Inferior parietal cortex (tissue), 1 donor: ENCODE results near the gene VSTM2L.

Experiments used
- DNase-seq: peaks from one replicate; pipeline ENCODE4 v3.0.0-alpha.2; 2016; ENCODE audit errors: extremely low spot score

Gene VSTM2L

GRCh38 chr20:37987602-37988290 is 84.8 kb downstream of the VSTM2L start:
- no peak for DNase-seq

GRCh38 chr20:37988306-37988954 is 85.5 kb downstream of the VSTM2L start:
- DNase-seq, result peak; percentile 40

- no peak for DNase-seq
These were observed 86.8 kb downstream of the VSTM2L start for GRCh38 chr20:37989601-37990295.

- no peak for DNase-seq
These were observed 87.7 kb downstream of the VSTM2L start for GRCh38 chr20:37990571-37991151.

- DNase-seq, result no peak
These were observed 88.4 kb downstream of the VSTM2L start for GRCh38 chr20:37991157-37991866.

GRCh38 chr20:37991908-37992307 is 89.0 kb downstream of the VSTM2L start:
- DNase-seq, result no peak

GRCh38 chr20:37992802-37993409 is 90.0 kb downstream of the VSTM2L start:
- DNase-seq, result no peak

- no peak for DNase-seq
These were observed 91.6 kb downstream of the VSTM2L start for GRCh38 chr20:37994512-37994911.
